IPS-20b (cell line): ENCODE results near the gene CAPS.

Source experiments
- H3K27ac ChIP-seq: one replicate; pipeline ENCODE4 v1.5.1; 2013; ENCODE audit warnings: low read length
- H3K27me3 ChIP-seq: 2 replicates; pipeline ENCODE4 v1.6.1; 2013; ENCODE audit warnings: mild to moderate bottlenecking, low read length, inconsistent platforms; ENCODE audit not compliant: insufficient read depth
- H3K36me3 ChIP-seq: 2 replicates; pipeline ENCODE4 v1.6.1; 2013; ENCODE audit warnings: low read depth, mild to moderate bottlenecking, inconsistent platforms, low read length, moderate library complexity; ENCODE audit not compliant: insufficient read depth
- H3K4me1 ChIP-seq: 2 replicates; pipeline ENCODE4 v1.6.1; 2013; ENCODE audit warnings: mild to moderate bottlenecking, control low read depth, inconsistent platforms, low read length, moderate library complexity; ENCODE audit not compliant: insufficient read depth
- H3K4me3 ChIP-seq: 2 replicates; pipeline ENCODE4 v1.5.1; 2013; ENCODE audit warnings: mild to moderate bottlenecking, low read length, inconsistent platforms
- H3K9ac ChIP-seq: 2 replicates; pipeline ENCODE4 v1.6.1; 2013; ENCODE audit warnings: low read depth, mild to moderate bottlenecking, inconsistent platforms, low read length, moderate library complexity
- H3K9me3 ChIP-seq: 2 replicates; pipeline ENCODE4 v1.6.1; 2013; ENCODE audit warnings: mild to moderate bottlenecking, low read depth, low read length, inconsistent platforms; ENCODE audit not compliant: insufficient read depth

The CAPS gene

GRCh38 chr19:5893907-5894703 lies 19.9 kb upstream of the CAPS start:
- H3K36me3 ChIP-seq, result peaks cover 16% of the 10 kb centered on the region; the same call in 1 of the 2 replicates
- no peak overlapping the region for H3K27ac ChIP-seq
- no peaks in the 10 kb centered on the region; the same call in 1 of the 2 replicates for H3K4me1 ChIP-seq
- no peaks in the 10 kb centered on the region for H3K9me3 ChIP-seq
- H3K9ac ChIP-seq, result no peak overlapping the region
- peaks cover 6% of the 10 kb centered on the region; the same call in 1 of the 2 replicates for H3K27me3 ChIP-seq
- H3K4me3 ChIP-seq, result no peak overlapping the region

- Histone ChIP-seq H3K36me3 (peaks cover 16% of the 10 kb centered on the region; the same call in 1 of the 2 replicates), H3K27me3 (peaks cover under 1% of the 10 kb centered on the region; the same call in 1 of the 2 replicates), H3K9me3 (no peaks in the 10 kb centered on the region), H3K4me3 (no peak overlapping the region), H3K27ac (no peak overlapping the region), H3K9ac (no peak overlapping the region), H3K4me1 (no peaks in the 10 kb centered on the region; the same call in 1 of the 2 replicates)
Observed at GRCh38 chr19:5894704-5895349, 19.2 kb upstream of the CAPS start.

GRCh38 chr19:5895409-5895808 lies 18.6 kb upstream of the CAPS start:
- Histone ChIP-seq H3K4me1 (no peaks in the 10 kb centered on the region; the same call in 1 of the 2 replicates), H3K27ac (no peak overlapping the region), H3K4me3 (no peak overlapping the region), H3K27me3 (no peaks in the 10 kb centered on the region), H3K36me3 (peaks cover 20% of the 10 kb centered on the region; the same call in 1 of the 2 replicates), H3K9ac (no peak overlapping the region), H3K9me3 (no peaks in the 10 kb centered on the region)

- Histone ChIP-seq H3K4me1 (no peaks in the 10 kb centered on the region; the same call in 1 of the 2 replicates), H3K9me3 (no peaks in the 10 kb centered on the region), H3K9ac (no peak overlapping the region), H3K27ac (no peak overlapping the region), H3K36me3 (peaks cover 22% of the 10 kb centered on the region; the same call in 1 of the 2 replicates), H3K4me3 (no peak overlapping the region), H3K27me3 (no peaks in the 10 kb centered on the region)
Observed at GRCh38 chr19:5895890-5896289, 18.2 kb upstream of the CAPS start.

- Histone ChIP-seq H3K27ac (no peak overlapping the region), H3K9ac (no peak overlapping the region), H3K27me3 (no peaks in the 10 kb centered on the region), H3K36me3 (peaks cover 28% of the 10 kb centered on the region; the same call in 1 of the 2 replicates), H3K9me3 (no peaks in the 10 kb centered on the region), H3K4me3 (no peak overlapping the region), H3K4me1 (no peaks in the 10 kb centered on the region; the same call in 1 of the 2 replicates)
Observed at GRCh38 chr19:5896365-5897076, 17.5 kb upstream of the CAPS start.

- H3K4me1 ChIP-seq, result no peaks in the 10 kb centered on the region; the same call in 1 of the 2 replicates
- H3K4me3 ChIP-seq, result no peak overlapping the region
- H3K27me3 ChIP-seq, result no peaks in the 10 kb centered on the region
- no peak overlapping the region for H3K27ac ChIP-seq
- peaks cover 28% of the 10 kb centered on the region; the same call in 1 of the 2 replicates for H3K36me3 ChIP-seq
- H3K9me3 ChIP-seq, result no peaks in the 10 kb centered on the region
- H3K9ac ChIP-seq, result no peak overlapping the region
Observed at GRCh38 chr19:5897189-5897969, 16.7 kb upstream of the CAPS start.

- no peaks in the 10 kb centered on the region for H3K4me1 ChIP-seq
- no peak overlapping the region for H3K4me3 ChIP-seq
- H3K9me3 ChIP-seq, result no peaks in the 10 kb centered on the region
- no peaks in the 10 kb centered on the region for H3K27me3 ChIP-seq
- H3K36me3 ChIP-seq, result peaks cover 25% of the 10 kb centered on the region; the same call in 1 of the 2 replicates
- no peak overlapping the region for H3K27ac ChIP-seq
- no peak overlapping the region for H3K9ac ChIP-seq
Observed at GRCh38 chr19:5899728-5900526, 14.1 kb upstream of the CAPS start.

- Histone ChIP-seq H3K4me3 (no peak overlapping the region), H3K4me1 (no peaks in the 10 kb centered on the region), H3K9ac (no peak overlapping the region), H3K27ac (no peak overlapping the region), H3K36me3 (peaks cover 14% of the 10 kb centered on the region; the same call in 1 of the 2 replicates), H3K27me3 (no peaks in the 10 kb centered on the region), H3K9me3 (no peaks in the 10 kb centered on the region)
Observed at GRCh38 chr19:5900976-5901375, 13.1 kb upstream of the CAPS start.

- Histone ChIP-seq H3K9me3 (no peaks in the 10 kb centered on the region), H3K4me3 (peak overlapping the region; percentile 99), H3K27me3 (no peaks in the 10 kb centered on the region), H3K4me1 (no peaks in the 10 kb centered on the region), H3K27ac (peak overlapping the region; percentile 28), H3K9ac (peak overlapping the region; percentile 99), H3K36me3 (peaks cover 13% of the 10 kb centered on the region; the same call in 1 of the 2 replicates)
Observed at GRCh38 chr19:5903056-5903623, 10.9 kb upstream of the CAPS start.

- Histone ChIP-seq H3K4me1 (no peaks in the 10 kb centered on the region), H3K9ac (peak within 1 kb of the TSS; percentile 99), H3K27me3 (no peaks in the 10 kb centered on the region), H3K4me3 (peak within 1 kb of the TSS; percentile 99), H3K27ac (peak within 1 kb of the TSS; percentile 28), H3K9me3 (no peaks in the 10 kb centered on the region), H3K36me3 (peaks cover 13% of the 10 kb centered on the region; the same call in 1 of the 2 replicates)
Observed at GRCh38 chr19:5903624-5904351, 10.3 kb upstream of the CAPS start, which contains the start of gene NDUFA11. Gene NDUFA11 (minus strand): TSS chr19:5903790. CDS start chr19:5903708, 82 bp downstream.
